ENCODE results near the gene MYO1D.

- TF ChIP-seq FOS (IDR thresholded peaks at IDR 0.05; ENCODE audit: borderline replicate concordance, insufficient read depth, low read length) (no peak), CTCF (IDR thresholded peaks at IDR 0.05; ENCODE audit: extremely low read depth in 1 of 2, insufficient read depth in 1 of 2, low read depth in 1 of 2, low read length in 2 of 2) (no peak), EZH2 (IDR thresholded peaks at IDR 0.05; ENCODE audit: borderline replicate concordance, low read depth, low read length, severe bottlenecking) (no peak), POLR2A (IDR thresholded peaks at IDR 0.05; ENCODE audit: low read depth, low read length) (no peak), MAX (IDR thresholded peaks at IDR 0.05; ENCODE audit: insufficient read depth, insufficient read length) (no peak)
Observed at GRCh38 chr17:32820440-32820839, 56.5 kb downstream of the MYO1D start.
